Cardiac ventricle fibroblast (primary cell): ENCODE measurements around the gene VCPKMT. TPM values are rescaled to one million over a fixed set of nuclear protein-coding genes. Genes with fewer than 3 reads are reported as not detected.

Source experiments
- total RNA-seq: library from RNA; depleted of rRNA; stranded (reverse); fragments of >200 nt; gene quantifications from 2 replicates; pipeline ENCODE4 v1.2.3, GENCODE V29; 2015

The VCPKMT gene
- total RNA-seq = 3.8 and 4.1 TPM in 2 replicates

GRCh38 chr14:50116181-50116956, at the start of gene VCPKMT:
Gene VCPKMT, minus strand, starts transcription at chr14:50116572. Its CDS starts 20 bp downstream, at chr14:50116552.

Other genes starting within 250 kb of the VCPKMT start
- 48.2 and 49.6 TPM in 2 replicates for gene ARF6, start 223.5 kb downstream of the VCPKMT start, total RNA-seq
- gene SOS2, start 115.0 kb upstream of the VCPKMT start, total RNA-seq = 9.0 and 11.6 TPM in 2 replicates
- gene L2HGDH, start 195.7 kb upstream of the VCPKMT start, total RNA-seq = 1.5 and 3.7 TPM in 2 replicates
- gene DMAC2L, start 195.8 kb upstream of the VCPKMT start, total RNA-seq = 3.9 and 11.0 TPM in 2 replicates